H9 (cell line): ENCODE measurements around the gene CPE. TPM values are rescaled to one million over a fixed set of nuclear protein-coding genes. Genes with fewer than 3 reads are reported as not detected.

ENCODE experiments used
- DNase-seq: peaks from one replicate; pipeline ENCODE4 v3.0.0-alpha.2; 2017
- H2AFZ ChIP-seq: one replicate; pipeline ENCODE4 v1.6.1; 2013; ENCODE audit warnings: mild to moderate bottlenecking, low read length, control low read depth, moderate library complexity
- H2AK5ac ChIP-seq: 2 replicates; pipeline ENCODE4 v1.6.1; 2013; ENCODE audit warnings: low read length, control low read depth, mixed read lengths; ENCODE audit not compliant: insufficient read length
- H2BK120ac ChIP-seq: one replicate; pipeline ENCODE4 v1.6.1; 2013; ENCODE audit warnings: low read depth, mild to moderate bottlenecking, low read length, control low read depth, inconsistent platforms; ENCODE audit not compliant: poor library complexity, severe bottlenecking
- H2BK12ac ChIP-seq: 2 replicates; pipeline ENCODE4 v1.6.1; 2013; ENCODE audit warnings: low read length, control low read depth, mixed read lengths, low read depth; ENCODE audit not compliant: insufficient read length
- H2BK15ac ChIP-seq: 2 replicates; pipeline ENCODE4 v1.6.1; 2013; ENCODE audit warnings: low read depth, low read length, control low read depth
- H2BK20ac ChIP-seq: one replicate; pipeline ENCODE4 v1.6.1; 2013; ENCODE audit warnings: low read depth, mild to moderate bottlenecking, low read length, control low read depth, inconsistent platforms; ENCODE audit not compliant: poor library complexity, severe bottlenecking
- H2BK5ac ChIP-seq: 2 replicates; pipeline ENCODE4 v1.6.1; 2013; ENCODE audit warnings: low read length, control low read depth, mixed read lengths; ENCODE audit not compliant: insufficient read length
- H3K14ac ChIP-seq: 2 replicates; pipeline ENCODE4 v1.6.1; 2013; ENCODE audit warnings: low read length, control low read depth; ENCODE audit not compliant: insufficient read depth
- H3K18ac ChIP-seq: 2 replicates; pipeline ENCODE4 v1.6.1; 2013; ENCODE audit warnings: low read depth, mild to moderate bottlenecking, mixed read lengths, low read length, control low read depth; ENCODE audit not compliant: insufficient read length
- H3K23ac ChIP-seq: 2 replicates; pipeline ENCODE4 v1.6.1; 2013; ENCODE audit warnings: low read length, control low read depth, mixed read lengths, low read depth; ENCODE audit not compliant: insufficient read length
- H3K23me2 ChIP-seq: 2 replicates; pipeline ENCODE4 v1.6.1; 2013; ENCODE audit warnings: low read depth, mild to moderate bottlenecking, mixed read lengths, low read length, control low read depth; ENCODE audit not compliant: insufficient read length, poor library complexity, severe bottlenecking
- H3K27ac ChIP-seq: 2 replicates; pipeline ENCODE4 v1.5.1; 2013; ENCODE audit warnings: low read length, control low read depth, mixed read lengths, low read depth; ENCODE audit not compliant: insufficient read length
- H3K27me3 ChIP-seq: 2 replicates; pipeline ENCODE4 v1.6.1; 2013; ENCODE audit warnings: low read length, control low read depth, inconsistent platforms; ENCODE audit not compliant: insufficient read depth
- H3K4ac ChIP-seq: 2 replicates; pipeline ENCODE4 v1.6.1; 2013; ENCODE audit warnings: low read depth, mild to moderate bottlenecking, control low read depth, inconsistent platforms, low read length, moderate library complexity
- H3K4me1 ChIP-seq: 2 replicates; pipeline ENCODE4 v1.6.1; 2013; ENCODE audit warnings: low read length, control low read depth, inconsistent platforms; ENCODE audit not compliant: insufficient read depth
- H3K4me2 ChIP-seq: 2 replicates; pipeline ENCODE4 v1.6.1; 2013; ENCODE audit warnings: low read length, control low read depth, mixed read lengths; ENCODE audit not compliant: insufficient read length, insufficient read depth
- H3K56ac ChIP-seq: 2 replicates; pipeline ENCODE4 v1.6.1; 2013; ENCODE audit warnings: low read depth, mild to moderate bottlenecking, mixed read lengths, low read length, control low read depth; ENCODE audit not compliant: insufficient read length
- H3K79me1 ChIP-seq: 2 replicates; pipeline ENCODE4 v1.6.1; 2013; ENCODE audit warnings: low read depth, mild to moderate bottlenecking, moderate library complexity, low read length, control low read depth, inconsistent platforms; ENCODE audit not compliant: insufficient read depth, poor library complexity, severe bottlenecking
- H3K79me2 ChIP-seq: 2 replicates; pipeline ENCODE4 v1.6.1; 2013; ENCODE audit warnings: low read length, control low read depth, inconsistent platforms; ENCODE audit not compliant: insufficient read depth
- H3K9ac ChIP-seq: 2 replicates; pipeline ENCODE4 v1.6.1; 2013; ENCODE audit warnings: low read length, control low read depth, mixed read lengths; ENCODE audit not compliant: insufficient read length; ENCODE audit errors: extremely low read depth
- H3K9me3 ChIP-seq: one replicate; pipeline ENCODE4 v1.6.1; 2013; ENCODE audit warnings: low read depth, low read length, inconsistent platforms; ENCODE audit not compliant: control insufficient read depth
- H3T11ph ChIP-seq: one replicate; pipeline ENCODE4 v1.6.1; 2013; ENCODE audit warnings: mild to moderate bottlenecking, low read length, control low read depth, inconsistent platforms
- H4K20me1 ChIP-seq: one replicate; pipeline ENCODE4 v1.6.1; 2013; ENCODE audit not compliant: control insufficient read depth, insufficient read length, insufficient read depth
- H4K5ac ChIP-seq: 2 replicates; pipeline ENCODE4 v1.6.1; 2013; ENCODE audit warnings: low read depth, mild to moderate bottlenecking, mixed read lengths, low read length, control low read depth; ENCODE audit not compliant: insufficient read length
- H4K8ac ChIP-seq: replicated peaks from 2 replicates; pipeline ENCODE4 v1.6.1; 2013; ENCODE audit warnings: low read length, control low read depth, mixed read lengths, low read depth; ENCODE audit not compliant: insufficient read length
- H4K91ac ChIP-seq: 2 replicates; pipeline ENCODE4 v1.6.1; 2013; ENCODE audit warnings: low read depth, mild to moderate bottlenecking, moderate library complexity, mixed read lengths, low read length, control low read depth; ENCODE audit not compliant: insufficient read length
- H3K27ac Mint-ChIP-seq, 3 experiments: 2 replicates in 2 of 3; 3 replicates in 1 of 3; pipeline ENCODE4 v1.8.0; 2020 to 2021; ENCODE audit warnings: mixed read lengths in 3 of 3, mild to moderate bottlenecking in 1 of 3, moderate library complexity in 1 of 3
- H3K27me3 Mint-ChIP-seq: 2 replicates; pipeline ENCODE4 v1.8.0; 2021; ENCODE audit warnings: low read depth, mild to moderate bottlenecking, moderate library complexity, mixed read lengths
- H3K36me3 Mint-ChIP-seq, 3 experiments: 2 replicates in 2 of 3; 3 replicates in 1 of 3; pipeline ENCODE4 v1.8.0; 2020 to 2021; ENCODE audit warnings: low read depth in 3 of 3, mixed read lengths in 3 of 3; ENCODE audit not compliant: insufficient read depth in 1 of 3
- H3K4me1 Mint-ChIP-seq, 2 experiments: 2 replicates each; pipeline ENCODE4 v1.8.0; 2020; ENCODE audit warnings: mixed read lengths in 2 of 2
- H3K4me3 Mint-ChIP-seq, 2 experiments: 2 replicates in 1 of 2; 3 replicates in 1 of 2; pipeline ENCODE4 v1.8.0; 2020 to 2021; ENCODE audit warnings: mild to moderate bottlenecking in 2 of 2, mixed read lengths in 2 of 2, moderate library complexity in 1 of 2
- H3K9me3 Mint-ChIP-seq, 2 experiments: 2 replicates in 1 of 2; 3 replicates in 1 of 2; pipeline ENCODE4 v1.8.0; 2020; ENCODE audit warnings: mild to moderate bottlenecking in 2 of 2, mixed read lengths in 2 of 2, moderate library complexity in 1 of 2
- CTCF ChIP-seq: fragments of 200-600 bp; sonication (generic); conservative IDR thresholded peaks from 3 replicates; pipeline ENCODE4 v1.8.0; 2021; ENCODE audit warnings: antibody characterized with exemption, mild to moderate bottlenecking
- total RNA-seq: library from RNA; stranded (reverse); gene quantifications from 2 replicates; pipeline ENCODE4 v1.2.1, GENCODE V29; 2021

Gene CPE
- total RNA-seq, 1 experiment from 2014 or later, result 10.0 TPM

- no peak overlapping the region for H4K91ac ChIP-seq
- H2BK20ac ChIP-seq, result no peak overlapping the region
- no peak overlapping the region for H3K9ac ChIP-seq
- Mint-ChIP-seq H3K4me3 (no peak overlapping the region), H3K4me1 (peaks cover 8% of the 10 kb centered on the region in 2 experiments), H3K9me3 (no peaks in the 10 kb centered on the region), H3K27me3 (no peaks in the 10 kb centered on the region), H3K36me3 (no peaks in the 10 kb centered on the region), H3K27ac (no peak overlapping the region; a peak in 1 of 7 replicates)
- H2BK5ac ChIP-seq, result no peak overlapping the region
- no peak overlapping the region for H2BK120ac ChIP-seq
- no peak for DNase-seq
- H3K4me2 ChIP-seq, result no peak overlapping the region
- no peaks in the 10 kb centered on the region for H3K23me2 ChIP-seq
- no peak overlapping the region for H2BK15ac ChIP-seq
- H3K56ac ChIP-seq, result no peak overlapping the region
- H3K9me3 ChIP-seq, result no peaks in the 10 kb centered on the region
- no peak overlapping the region for H3T11ph ChIP-seq
- H4K5ac ChIP-seq, result no peak overlapping the region
- no peaks in the 10 kb centered on the region; the same call in 1 of the 2 replicates for H3K4me1 ChIP-seq
- no peak overlapping the region for H2AFZ ChIP-seq
- TF ChIP-seq CTCF, result no peak
- H3K79me1 ChIP-seq, result no peaks in the 10 kb centered on the region
- H3K18ac ChIP-seq, result no peak overlapping the region
- H3K27ac ChIP-seq, result no peak overlapping the region
- H4K8ac ChIP-seq, result no peak overlapping the region
- H4K20me1 ChIP-seq, result no peaks in the 10 kb centered on the region
- H3K23ac ChIP-seq, result no peak overlapping the region
- H3K4ac ChIP-seq, result no peak overlapping the region
- no peak overlapping the region for H3K14ac ChIP-seq
- H2BK12ac ChIP-seq, result no peak overlapping the region
- no peaks in the 10 kb centered on the region for H3K27me3 ChIP-seq
- H3K79me2 ChIP-seq, result no peaks in the 10 kb centered on the region
- no peak overlapping the region for H2AK5ac ChIP-seq
These were observed 79.7 kb downstream of the CPE start for GRCh38 chr4:165458471-165458870.
